Neural cell (in vitro differentiated cells): Measurements from ENCODE around the gene MRPS34.

Source experiments
- CTCF ChIP-seq: fragments of 450-650 bp; IDR thresholded peaks from 2 replicates; pipeline ENCODE4 v1.5.1; 2014; ENCODE audit warnings: antibody characterized with exemption, mild to moderate bottlenecking, moderate library complexity; ENCODE audit not compliant: poor library complexity, severe bottlenecking
- POLR2AphosphoS5 ChIP-seq: IDR thresholded peaks from 2 replicates; pipeline ENCODE4 v1.6.1; 2012
- RAD21 ChIP-seq: fragments of 450-650 bp; conservative IDR thresholded peaks from 2 replicates; pipeline ENCODE4 v1.6.1; 2014; ENCODE audit warnings: antibody characterized with exemption, mild to moderate bottlenecking, moderate library complexity
- TF ChIP-seq, protein P1 (sequence below): IDR thresholded peaks from 2 replicates; pipeline ENCODE4 v1.6.1; 2012; ENCODE audit warnings: borderline replicate concordance

GRCh38 chr16:1790261-1790610 is 17.3 kb upstream of the MRPS34 start:
- TF ChIP-seq CTCF (no peak), RAD21 (no peak), POLR2AphosphoS5 (no peak)
- TF ChIP-seq, protein P1, sequence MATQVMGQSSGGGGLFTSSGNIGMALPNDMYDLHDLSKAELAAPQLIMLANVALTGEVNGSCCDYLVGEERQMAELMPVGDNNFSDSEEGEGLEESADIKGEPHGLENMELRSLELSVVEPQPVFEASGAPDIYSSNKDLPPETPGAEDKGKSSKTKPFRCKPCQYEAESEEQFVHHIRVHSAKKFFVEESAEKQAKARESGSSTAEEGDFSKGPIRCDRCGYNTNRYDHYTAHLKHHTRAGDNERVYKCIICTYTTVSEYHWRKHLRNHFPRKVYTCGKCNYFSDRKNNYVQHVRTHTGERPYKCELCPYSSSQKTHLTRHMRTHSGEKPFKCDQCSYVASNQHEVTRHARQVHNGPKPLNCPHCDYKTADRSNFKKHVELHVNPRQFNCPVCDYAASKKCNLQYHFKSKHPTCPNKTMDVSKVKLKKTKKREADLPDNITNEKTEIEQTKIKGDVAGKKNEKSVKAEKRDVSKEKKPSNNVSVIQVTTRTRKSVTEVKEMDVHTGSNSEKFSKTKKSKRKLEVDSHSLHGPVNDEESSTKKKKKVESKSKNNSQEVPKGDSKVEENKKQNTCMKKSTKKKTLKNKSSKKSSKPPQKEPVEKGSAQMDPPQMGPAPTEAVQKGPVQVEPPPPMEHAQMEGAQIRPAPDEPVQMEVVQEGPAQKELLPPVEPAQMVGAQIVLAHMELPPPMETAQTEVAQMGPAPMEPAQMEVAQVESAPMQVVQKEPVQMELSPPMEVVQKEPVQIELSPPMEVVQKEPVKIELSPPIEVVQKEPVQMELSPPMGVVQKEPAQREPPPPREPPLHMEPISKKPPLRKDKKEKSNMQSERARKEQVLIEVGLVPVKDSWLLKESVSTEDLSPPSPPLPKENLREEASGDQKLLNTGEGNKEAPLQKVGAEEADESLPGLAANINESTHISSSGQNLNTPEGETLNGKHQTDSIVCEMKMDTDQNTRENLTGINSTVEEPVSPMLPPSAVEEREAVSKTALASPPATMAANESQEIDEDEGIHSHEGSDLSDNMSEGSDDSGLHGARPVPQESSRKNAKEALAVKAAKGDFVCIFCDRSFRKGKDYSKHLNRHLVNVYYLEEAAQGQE = no peak
